ENCODE data around the gene TH.

Gene TH

GRCh38 chr11:2121227-2122130 lies 50.1 kb downstream of the TH start:
- Histone ChIP-seq H3F3A (ENCODE audit: low read depth) (no peaks in the 10 kb centered on the region), H3K4me1 (ENCODE audit: insufficient read depth, low read length, poor library complexity, severe bottlenecking) (no peaks in the 10 kb centered on the region), H3K4me2 (ENCODE audit: low read depth, low read length, poor library complexity, severe bottlenecking) (no peak overlapping the region), H3K27me3 (ENCODE audit: insufficient read depth, low read length, poor library complexity, severe bottlenecking) (no peaks in the 10 kb centered on the region), H3K4me3 (ENCODE audit: low read length, poor library complexity, severe bottlenecking) (no peak overlapping the region), H4K20me1 (ENCODE audit: insufficient read depth, low read length, poor library complexity, severe bottlenecking) (no peaks in the 10 kb centered on the region), H3K9me2 (replicated peaks; ENCODE audit: low read depth, low read length) (no peaks in the 10 kb centered on the region), H3K9ac (ENCODE audit: low read depth, low read length, poor library complexity, severe bottlenecking) (no peak overlapping the region), H3K79me2 (ENCODE audit: insufficient read depth, low read length) (no peaks in the 10 kb centered on the region), H3K9me3 (ENCODE audit: insufficient read depth, low read depth, low read length) (no peaks in the 10 kb centered on the region), H2AFZ (ENCODE audit: low read length) (no peak overlapping the region), H3K36me3 (ENCODE audit: insufficient read depth, low read length) (no peaks in the 10 kb centered on the region)
- TF ChIP-seq CTCF (conservative IDR thresholded peaks at IDR 0.05; ENCODE audit: low read length) (no peak), EZH2phosphoT487 (IDR thresholded peaks at IDR 0.05; ENCODE audit: borderline replicate concordance) (no peak)

DNA sequence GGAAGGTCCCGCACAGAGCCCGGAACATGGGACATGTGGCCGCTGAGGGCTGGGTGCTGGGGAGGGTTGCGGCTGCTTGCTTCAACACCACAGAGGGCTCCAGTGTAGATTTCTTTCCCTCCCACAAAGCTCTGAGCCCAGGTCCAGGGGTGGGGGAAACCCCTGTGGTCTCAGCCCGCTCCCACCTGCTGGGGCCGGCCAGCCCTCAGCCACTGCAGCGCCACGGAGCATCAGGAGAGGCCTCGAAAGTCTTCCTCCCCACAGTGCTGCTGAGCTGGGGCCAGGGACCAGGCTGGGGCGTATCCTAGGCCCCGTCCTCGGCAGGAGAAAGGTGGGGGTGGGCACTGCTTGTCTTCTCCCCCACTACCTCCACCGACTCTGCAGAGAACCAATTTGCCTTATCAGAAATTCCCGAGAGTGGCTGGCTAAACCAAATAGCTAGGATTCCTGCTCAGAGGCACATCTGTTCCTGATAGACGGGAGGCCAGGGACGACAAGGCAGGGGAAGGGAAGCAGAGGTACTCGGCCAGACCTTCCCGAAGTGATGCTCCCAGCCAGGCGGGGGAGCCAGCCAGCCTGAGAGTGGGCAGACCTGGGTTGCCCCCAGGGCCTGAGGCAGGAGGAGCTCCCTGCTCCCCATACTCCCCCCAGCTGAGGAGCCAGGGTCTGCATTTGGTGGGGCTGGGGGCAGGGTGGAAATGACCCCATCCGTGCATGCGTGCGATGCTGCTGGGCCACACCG lies 51.1 kb downstream of the TH start:
- Histone ChIP-seq H3K4me1 (ENCODE audit: insufficient read depth, low read length, poor library complexity, severe bottlenecking) (no peaks in the 10 kb centered on the region), H3K9me2 (replicated peaks; ENCODE audit: low read depth, low read length) (no peaks in the 10 kb centered on the region), H3K4me2 (ENCODE audit: low read depth, low read length, poor library complexity, severe bottlenecking) (no peak overlapping the region), H3K9me3 (ENCODE audit: insufficient read depth, low read depth, low read length) (no peaks in the 10 kb centered on the region), H3F3A (ENCODE audit: low read depth) (no peaks in the 10 kb centered on the region), H3K36me3 (ENCODE audit: insufficient read depth, low read length) (no peaks in the 10 kb centered on the region), H3K27me3 (ENCODE audit: insufficient read depth, low read length, poor library complexity, severe bottlenecking) (no peaks in the 10 kb centered on the region), H3K79me2 (ENCODE audit: insufficient read depth, low read length) (no peaks in the 10 kb centered on the region), H3K4me3 (ENCODE audit: low read length, poor library complexity, severe bottlenecking) (no peak overlapping the region), H4K20me1 (ENCODE audit: insufficient read depth, low read length, poor library complexity, severe bottlenecking) (no peaks in the 10 kb centered on the region), H3K9ac (ENCODE audit: low read depth, low read length, poor library complexity, severe bottlenecking) (no peak overlapping the region), H2AFZ (ENCODE audit: low read length) (no peak overlapping the region)
- TF ChIP-seq EZH2phosphoT487 (IDR thresholded peaks at IDR 0.05; ENCODE audit: borderline replicate concordance): no peak
- TF ChIP-seq CTCF (conservative IDR thresholded peaks at IDR 0.05; ENCODE audit: low read length): no peak

- H3K9ac ChIP-seq (ENCODE audit: low read depth, low read length, poor library complexity, severe bottlenecking): no peak overlapping the region
- H3K9me3 ChIP-seq (ENCODE audit: insufficient read depth, low read depth, low read length): no peaks in the 10 kb centered on the region
- H3K79me2 ChIP-seq (ENCODE audit: insufficient read depth, low read length): no peaks in the 10 kb centered on the region
- H3K4me1 ChIP-seq (ENCODE audit: insufficient read depth, low read length, poor library complexity, severe bottlenecking): no peaks in the 10 kb centered on the region
- no peak overlapping the region for H3K4me3 ChIP-seq (ENCODE audit: low read length, poor library complexity, severe bottlenecking)
- H3K36me3 ChIP-seq (ENCODE audit: insufficient read depth, low read length): no peaks in the 10 kb centered on the region
- no peaks in the 10 kb centered on the region for H3K27me3 ChIP-seq (ENCODE audit: insufficient read depth, low read length, poor library complexity, severe bottlenecking)
- H3K4me2 ChIP-seq (ENCODE audit: low read depth, low read length, poor library complexity, severe bottlenecking): no peak overlapping the region
- no peaks in the 10 kb centered on the region for H3K9me2 ChIP-seq (replicated peaks; ENCODE audit: low read depth, low read length)
- TF ChIP-seq CTCF (conservative IDR thresholded peaks at IDR 0.05; ENCODE audit: low read length) (no peak), EZH2phosphoT487 (IDR thresholded peaks at IDR 0.05; ENCODE audit: borderline replicate concordance) (no peak)
- no peak overlapping the region for H2AFZ ChIP-seq (ENCODE audit: low read length)
- no peaks in the 10 kb centered on the region for H3F3A ChIP-seq (ENCODE audit: low read depth)
- H4K20me1 ChIP-seq (ENCODE audit: insufficient read depth, low read length, poor library complexity, severe bottlenecking): no peaks in the 10 kb centered on the region
These were observed 52.9 kb downstream of the TH start for GRCh38 chr11:2118677-2119076.
